Activated naive CD4-positive, alpha-beta T cell treated with Interleukin-2 at 50 U/mL for 16 hours (primary cell): ENCODE data around the gene METTL27.
"Not testable (repeated sequence)": the region's sequence is repeated elsewhere in the genome, so short reads cannot be mapped to it uniquely, and the experiment has no call there.

Experiments used
- DNase-seq: peaks from one replicate; pipeline ENCODE4 v3.0.0-alpha.2; 2020

METTL27 gene

DNA sequence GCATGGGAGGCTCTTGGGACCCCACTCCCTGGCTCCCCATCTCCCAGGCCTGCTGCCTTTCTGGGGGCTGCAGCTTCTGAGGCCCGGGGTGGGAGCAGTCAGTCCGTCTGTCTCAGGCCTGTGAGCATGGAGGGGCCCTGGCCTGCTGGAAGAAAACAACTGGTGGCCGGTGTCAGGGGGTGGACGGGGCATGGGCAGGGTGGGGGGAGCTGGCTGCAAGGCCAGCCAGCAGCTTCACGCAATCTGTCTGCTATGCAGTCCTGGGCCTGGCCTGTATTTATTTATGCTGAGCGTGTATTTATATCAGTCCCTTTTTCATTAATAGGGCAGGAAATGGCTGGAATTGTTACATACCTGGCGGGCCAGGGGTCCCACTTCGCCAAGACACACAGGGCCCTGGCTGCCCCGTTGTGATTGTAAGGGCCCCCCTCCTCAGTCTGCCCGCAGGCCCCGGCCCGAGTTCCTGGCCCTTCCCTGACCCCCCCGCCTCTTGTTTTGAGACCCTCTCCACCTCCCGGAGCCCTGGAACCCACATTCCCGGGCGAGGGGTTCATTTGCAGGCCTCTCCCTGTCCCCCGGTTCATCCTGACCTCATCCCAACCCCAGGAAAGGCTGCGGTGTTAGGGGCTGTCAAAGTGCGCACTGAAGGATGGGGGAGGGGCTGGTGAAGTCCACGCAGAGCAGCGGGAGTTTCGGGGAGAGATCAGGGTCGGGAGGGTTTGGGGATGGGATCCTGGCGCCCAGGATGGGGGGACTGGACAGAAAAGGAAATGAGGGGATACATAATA, 26.9 kb upstream of the METTL27 start:
- DNase-seq: no peak

DNA sequence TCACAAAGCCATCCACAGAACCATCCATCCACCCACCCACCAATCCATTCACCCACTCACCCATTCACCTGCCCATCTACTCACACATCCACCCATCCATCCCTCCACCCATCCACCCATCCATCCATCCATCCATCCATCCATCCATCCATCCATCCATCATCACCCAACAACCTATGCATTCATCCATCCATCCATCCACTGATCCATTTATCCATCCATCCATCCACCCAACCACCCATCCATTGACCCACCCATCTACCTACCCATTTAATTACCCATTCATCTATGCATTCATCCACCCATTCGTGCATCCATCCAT, 24.1 kb upstream of the METTL27 start:
- DNase-seq: no peak

DNA sequence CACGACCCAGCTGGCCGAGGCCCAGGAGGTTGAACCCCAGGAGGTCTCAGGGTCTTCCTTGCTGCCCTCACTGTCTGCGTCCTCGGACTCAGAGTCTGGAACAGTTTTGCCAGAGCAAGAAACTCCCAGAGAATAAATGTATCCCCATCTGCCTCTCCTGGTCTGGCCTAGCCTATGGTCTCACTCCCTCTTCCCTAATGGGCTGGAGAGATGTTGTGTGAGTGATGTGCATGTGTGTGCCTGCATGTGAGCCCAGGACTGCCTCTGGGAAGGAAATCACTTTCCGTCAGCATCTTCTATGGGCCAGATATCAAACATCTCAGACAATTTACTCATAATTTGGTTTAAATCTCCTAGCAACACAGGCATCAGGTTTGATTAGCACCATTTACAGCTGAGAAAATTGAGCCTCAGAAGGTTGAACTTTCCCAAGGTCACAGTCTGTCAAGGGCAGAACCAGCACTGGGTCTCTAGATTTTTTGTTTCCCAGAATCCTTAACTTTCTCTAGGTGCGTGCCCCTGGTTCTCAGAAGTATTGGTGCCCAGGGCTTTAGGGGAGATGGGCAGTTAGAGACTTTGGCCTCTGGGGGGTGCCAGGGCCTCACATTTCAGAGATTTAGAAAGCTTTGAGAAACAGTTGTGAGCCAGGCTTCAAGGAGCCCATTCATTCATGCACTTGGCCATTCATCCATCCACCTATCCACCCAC, 23.6 kb upstream of the METTL27 start:
- no peak for DNase-seq

DNA sequence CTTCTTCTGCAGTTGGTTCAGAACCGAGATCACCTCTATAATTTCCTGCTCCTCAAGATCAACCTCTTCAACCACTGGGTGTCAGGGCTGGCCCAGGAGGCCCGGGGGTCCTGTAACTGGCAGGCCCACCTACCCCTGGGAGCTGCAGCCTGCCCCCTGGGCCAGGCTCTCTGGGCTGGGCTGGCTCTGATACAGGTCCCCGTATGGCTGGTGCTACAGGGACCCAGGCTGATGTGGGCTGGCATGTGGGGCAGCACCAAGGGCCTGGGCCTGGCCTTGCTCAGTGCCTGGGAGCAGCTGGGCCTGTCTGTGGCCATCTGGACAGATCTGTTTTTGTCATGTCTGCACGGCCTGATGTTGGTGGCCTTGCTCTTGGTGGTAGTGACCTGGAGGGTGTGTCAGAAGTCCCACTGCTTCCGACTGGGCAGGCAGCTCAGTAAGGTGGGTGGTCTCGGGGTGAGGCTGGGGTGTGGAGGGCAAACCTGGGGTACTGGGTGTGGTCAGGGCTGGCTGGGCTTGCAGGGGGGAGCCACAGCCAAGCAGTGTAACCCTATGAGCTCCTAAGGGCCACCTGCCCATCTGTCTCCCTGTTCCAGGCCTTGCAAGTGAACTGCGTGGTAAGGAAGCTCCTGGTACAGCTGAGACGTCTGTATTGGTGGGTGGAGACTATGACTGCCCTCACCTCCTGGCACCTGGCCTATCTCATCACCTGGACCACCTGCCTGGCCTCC, 22.8 kb upstream of the METTL27 start:
- no peak for DNase-seq

DNA sequence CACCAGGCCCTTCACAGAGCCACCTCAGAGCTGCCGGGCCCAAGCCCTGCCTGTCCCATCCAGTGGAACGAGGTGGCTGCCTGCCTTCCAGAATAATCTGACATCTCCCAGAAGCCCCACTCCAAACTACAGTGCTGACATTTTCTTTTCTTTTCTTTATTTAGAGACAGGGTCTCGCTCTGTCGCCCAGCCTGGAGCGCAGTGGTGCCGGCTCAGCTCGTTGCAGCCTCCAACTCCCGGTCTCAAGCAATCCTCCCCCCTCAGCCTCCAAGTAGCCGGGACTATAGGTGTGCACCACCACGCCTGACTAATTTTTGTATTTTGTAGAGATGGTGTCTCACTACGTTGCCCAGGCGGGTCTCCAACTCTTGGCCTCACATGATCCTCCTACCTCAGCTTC, 19.0 kb upstream of the METTL27 start:
- DNase-seq: no peak

DNA sequence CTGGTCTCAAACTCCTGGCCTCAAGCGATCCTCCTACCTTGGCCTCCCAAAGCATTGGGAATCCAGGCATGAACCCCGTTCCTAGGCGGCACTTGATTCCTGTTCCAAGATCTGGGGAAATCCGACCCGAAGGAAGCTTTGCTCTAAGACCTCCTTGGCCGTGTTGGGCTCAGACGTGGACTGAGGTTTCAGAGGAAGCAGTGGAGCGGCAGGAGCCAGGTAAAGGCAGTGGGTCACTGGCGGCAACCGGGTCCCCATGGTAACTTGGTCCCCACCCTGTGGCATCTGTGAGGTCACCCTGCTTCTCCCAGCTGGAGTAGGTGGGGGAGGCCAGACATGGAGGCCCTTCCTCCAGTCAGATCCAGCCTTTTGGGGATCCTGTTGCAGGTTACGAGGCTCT, 18.5 kb upstream of the METTL27 start, which contains the start of gene TMEM270:
Gene TMEM270, plus strand, starts transcription at position 301 of the 400 bp plus-strand sequence. Its CDS starts 36 bp downstream, at position 337.
- DNase-seq: no peak

DNA sequence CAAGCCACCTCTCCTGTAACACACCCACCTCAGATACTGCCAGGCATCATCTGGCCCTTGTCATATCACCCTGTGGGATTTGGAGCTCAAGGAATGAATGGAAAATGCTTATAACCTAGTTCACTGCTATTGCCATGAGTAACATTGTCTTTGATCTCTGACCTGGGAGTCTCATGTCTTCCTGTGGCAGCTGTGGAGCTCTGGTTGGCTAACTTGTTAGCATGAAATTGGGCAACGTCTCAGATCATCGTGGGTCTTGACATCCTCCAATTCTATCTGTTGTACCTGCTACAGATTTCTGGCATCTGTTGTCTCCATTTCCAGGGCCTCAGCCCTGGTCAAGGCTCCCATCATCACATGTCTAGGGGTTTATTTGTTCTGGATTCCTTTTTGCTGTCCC, 16.5 kb upstream of the METTL27 start:
- no peak for DNase-seq

DNA sequence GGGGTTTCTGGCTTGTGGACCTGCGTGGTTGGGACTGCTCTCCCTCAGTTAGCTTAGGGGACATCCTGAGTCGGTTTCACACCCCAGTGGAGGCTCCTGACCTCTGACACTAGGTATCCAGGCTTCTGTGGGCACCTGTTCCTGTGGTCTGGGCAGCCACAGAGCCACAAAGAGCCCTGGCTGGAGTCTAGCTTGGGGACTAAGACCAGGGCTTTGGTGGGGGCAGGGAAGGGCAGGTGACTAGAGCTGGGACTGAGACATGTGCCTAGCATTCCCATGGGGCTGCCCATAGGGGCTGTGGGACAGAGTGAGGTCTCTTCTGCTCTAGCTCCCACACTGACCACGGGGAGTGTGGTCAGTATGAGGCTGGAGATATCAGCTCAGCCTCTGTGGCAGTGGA, 14.6 kb upstream of the METTL27 start:
- DNase-seq: no peak

DNA sequence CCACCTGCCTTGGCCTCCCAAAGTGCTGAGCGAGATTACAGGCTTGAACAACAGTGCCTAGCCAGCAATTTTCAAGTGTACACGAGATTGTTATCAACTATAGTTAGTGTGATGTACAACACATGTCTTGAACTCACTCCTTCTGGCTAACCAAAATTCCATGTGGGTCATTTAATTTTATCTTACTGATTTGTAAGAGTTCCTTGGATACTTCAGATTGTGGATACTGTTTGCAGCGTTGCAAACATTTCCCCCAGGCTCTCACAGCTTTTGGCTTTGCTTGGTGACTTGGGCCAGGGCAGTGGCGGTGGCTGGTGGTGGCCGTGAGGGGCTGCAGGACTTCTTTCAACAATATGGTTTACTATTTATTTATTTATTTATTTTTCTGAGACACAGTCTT, 10.2 kb upstream of the METTL27 start:
- DNase-seq: no peak

DNA sequence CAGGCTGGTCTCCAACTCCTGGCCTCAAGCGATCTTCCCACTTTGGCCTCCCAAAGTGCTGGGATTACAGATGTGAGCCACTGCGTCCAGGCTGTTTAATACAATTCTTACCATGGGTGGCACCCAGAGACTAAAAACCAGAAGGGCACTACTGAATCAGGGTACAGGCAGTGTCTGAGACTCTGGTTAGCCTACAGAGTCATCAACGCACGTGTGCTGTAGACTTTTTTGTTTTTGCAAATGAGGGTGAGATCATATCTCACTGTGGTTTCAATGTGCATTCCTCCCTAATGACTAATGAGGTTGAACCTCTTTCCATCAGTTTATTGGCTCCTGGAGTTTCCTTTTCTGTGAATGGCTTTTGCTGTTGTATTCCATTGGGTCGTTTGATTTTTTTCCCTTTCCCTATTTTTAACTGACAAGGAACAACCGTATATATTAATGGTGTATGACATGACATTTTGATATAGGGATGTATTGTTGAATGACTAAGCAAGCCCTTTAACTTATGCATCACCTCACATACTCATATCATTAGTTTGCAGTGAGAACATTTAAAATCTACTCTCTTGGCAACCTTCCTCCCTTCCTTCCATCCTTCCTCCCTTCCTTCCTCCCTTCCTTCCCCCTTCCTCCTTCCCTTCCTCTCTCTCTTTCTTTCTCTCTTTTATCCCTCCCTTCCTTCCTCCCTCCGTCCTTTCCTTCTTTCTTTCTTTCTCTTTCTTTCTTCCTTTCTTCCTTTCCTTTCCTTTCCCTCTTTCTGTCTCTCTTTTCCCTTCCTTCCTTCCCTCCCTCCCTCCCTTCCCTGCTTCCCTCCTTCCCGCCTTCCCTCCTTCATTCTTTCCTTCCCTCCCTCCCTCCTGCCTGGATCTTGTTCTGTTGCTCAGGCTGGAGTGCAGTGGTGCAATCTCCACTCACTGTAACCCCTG, 9.4 kb upstream of the METTL27 start:
- peak; percentile 24 for DNase-seq

DNA sequence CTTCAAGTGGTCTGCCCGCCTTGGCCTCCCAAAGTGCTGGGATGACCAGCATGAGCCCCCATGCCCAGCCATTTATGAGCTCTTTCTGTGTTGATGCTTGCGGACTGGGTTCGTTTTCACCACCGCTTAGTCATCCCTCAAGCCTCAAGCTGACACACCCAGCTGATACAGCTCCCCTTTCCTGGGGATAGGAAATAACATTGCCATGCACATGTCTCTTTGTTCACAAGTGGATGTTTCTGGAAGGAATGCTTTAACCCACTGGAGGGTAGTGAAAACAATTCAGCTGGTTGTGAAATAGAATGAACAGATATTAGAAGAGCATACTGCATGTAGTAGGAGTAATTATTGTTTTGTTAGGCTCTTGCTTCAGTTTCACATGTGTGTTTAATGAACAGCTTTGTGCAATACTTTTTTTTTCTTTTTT, 8.5 kb upstream of the METTL27 start:
- no peak for DNase-seq

DNA sequence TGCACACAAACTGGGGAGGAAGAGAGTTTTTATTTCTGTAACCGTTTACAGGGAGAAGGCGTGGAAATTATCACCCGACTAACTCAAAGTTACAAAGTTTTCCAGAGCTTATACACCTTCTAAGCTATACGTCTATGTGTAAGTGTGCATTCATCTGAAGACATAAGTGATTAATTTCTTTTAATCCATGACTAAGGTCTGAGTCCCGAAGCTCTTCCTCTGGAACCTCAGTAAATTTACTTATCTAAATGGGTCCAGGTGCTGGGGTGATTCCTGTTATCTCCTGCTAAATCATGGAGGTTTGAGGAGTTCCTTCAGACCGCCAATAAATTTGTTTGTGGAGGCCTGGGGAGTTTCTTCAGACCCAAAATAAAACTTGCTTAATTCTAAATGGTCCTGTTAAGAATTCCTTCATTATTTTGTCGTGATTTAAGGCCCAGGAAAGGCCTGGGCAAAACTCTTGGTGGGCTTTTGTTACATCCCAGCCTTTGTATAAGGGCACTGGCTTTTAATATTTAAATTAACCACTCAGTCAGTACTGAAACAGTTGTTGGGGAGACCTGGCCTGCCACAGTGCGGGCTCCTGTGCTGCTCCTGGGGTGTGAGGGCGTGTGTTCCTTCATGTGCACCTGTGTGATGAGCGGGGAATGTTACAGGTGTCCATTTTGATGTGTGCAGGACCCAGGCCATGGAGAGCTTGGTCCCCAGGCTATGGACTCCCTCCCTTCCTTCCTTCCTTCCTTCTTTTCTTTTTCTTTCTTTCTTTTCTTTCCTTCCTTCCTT, 5.8 kb upstream of the METTL27 start:
- no peak for DNase-seq

DNA sequence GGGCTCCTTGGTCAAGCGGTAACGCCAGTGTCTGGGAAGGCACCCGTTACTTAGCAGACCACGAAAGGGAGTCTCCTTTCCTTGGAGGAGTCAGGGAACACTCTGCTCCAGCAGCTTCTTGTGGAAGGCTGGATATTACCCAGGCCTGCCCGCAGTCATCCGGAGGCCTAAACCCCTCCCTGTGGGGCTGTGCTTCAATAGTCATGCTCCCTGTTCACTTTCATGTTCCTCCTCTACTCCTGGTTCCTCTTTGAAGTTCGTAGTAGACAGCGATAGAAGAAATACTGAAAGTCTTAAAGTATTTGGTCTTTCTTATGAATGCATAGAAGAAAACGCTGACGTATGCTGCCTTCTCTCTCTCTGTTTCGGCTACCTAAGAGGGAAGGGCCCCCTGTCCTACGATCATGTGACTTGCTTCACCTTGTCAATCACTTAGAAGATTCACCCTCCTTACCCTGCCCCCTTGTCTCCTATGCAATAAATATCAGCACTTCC, 3.4 kb upstream of the METTL27 start:
- DNase-seq: not testable (repeated sequence)

DNA sequence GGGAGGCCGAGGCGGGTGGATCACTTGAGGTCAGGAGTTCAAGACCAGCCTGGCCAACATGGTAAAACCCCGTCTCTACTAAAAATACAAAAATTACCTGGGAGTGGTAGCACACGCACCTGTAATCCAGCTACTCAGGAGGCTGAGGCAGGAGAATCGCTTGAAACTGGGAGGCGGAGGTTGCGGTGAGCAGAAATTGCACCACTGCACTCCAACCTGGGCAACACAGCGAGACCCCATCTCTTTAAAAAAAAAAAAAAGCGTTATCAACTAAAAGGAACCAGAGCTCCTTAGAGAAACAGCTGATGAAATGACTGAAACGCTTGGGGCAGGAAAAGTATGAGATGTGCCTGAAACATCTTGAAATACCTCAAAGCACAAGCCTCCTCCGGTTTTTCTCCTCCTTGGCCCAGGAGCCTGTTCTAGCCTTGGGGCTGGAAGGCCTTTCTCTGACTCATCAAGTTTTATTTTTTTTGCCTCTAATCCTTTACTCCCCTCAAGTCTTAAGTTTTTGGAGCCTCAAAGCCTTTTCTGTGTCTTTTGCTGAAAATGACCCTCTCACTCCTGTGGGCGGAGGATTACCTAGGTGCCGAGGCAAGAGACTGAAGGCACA, 2.6 kb upstream of the METTL27 start:
- no peak for DNase-seq

DNA sequence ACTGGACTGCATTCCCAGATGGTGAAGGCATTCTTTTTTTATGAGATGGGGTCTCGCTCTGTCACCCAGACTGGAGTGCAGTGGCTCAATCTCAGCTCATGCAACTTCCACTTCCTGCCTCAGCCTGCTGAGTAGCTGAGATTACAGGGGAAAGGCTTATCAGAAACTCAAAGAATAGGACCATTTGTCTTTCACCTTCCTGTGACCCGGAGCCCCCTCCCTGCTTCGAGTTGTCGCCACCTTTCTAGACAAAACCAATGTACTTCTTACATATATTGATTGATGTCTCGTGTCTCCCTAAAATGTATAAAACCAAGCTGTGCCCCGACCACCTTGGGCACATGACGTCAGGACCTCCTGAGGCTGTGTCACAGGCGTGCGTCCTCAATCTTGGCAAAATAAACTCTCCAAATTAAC, 1.8 kb upstream of the METTL27 start:
- no peak for DNase-seq

DNA sequence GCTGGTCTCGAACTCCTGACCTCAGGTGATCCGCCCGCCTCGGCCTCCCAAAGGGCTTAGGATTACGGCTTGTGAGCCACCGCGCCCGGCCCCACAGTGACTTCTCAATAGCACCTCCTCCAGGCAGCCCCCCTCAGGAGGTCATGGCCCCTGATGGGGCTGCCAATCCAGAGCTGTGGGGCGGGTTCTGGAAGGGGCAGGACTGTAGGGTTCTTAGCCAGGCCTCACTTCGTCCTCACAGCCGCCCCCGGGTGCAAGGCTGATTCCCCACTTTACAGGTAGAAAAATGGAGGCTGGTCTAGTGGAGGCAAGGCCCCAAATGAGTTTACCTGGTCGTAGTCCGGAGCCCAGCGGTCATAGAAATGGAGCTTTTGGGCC, 638 bp downstream of the METTL27 start:
- DNase-seq: no peak

DNA sequence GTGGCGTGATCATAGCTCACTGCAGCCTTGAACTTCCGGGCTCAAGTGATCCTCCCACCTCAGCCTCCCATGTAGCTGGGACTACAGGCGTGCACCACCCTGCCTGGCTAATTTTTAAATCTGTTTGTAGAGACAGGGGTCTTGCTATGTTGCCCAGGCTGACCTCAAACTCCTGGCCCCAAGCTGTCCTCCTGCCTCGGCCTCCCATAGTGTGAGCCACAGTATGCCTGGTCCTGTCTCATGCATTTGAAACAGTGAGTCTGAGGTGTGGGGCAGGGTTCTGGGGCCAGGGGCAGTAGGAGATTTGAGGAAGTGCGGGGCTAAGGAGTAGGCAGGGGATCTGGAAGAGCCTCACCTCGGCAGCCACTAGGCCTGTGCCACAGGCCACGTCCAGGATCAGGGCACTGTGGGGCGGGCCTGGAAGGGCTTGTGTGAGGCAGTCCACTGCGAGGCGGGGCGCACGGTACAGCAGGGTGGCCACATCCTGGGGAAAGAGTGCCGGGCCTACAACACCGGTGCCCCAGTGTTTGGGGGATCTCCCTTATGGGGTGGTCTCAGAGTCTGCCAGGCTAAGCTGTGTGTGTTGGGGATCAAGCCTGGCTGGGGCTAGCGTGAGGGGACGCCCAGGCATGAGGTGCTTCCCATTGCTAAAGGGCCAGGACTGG, 1.5 kb downstream of the METTL27 start:
- no peak for DNase-seq

DNA sequence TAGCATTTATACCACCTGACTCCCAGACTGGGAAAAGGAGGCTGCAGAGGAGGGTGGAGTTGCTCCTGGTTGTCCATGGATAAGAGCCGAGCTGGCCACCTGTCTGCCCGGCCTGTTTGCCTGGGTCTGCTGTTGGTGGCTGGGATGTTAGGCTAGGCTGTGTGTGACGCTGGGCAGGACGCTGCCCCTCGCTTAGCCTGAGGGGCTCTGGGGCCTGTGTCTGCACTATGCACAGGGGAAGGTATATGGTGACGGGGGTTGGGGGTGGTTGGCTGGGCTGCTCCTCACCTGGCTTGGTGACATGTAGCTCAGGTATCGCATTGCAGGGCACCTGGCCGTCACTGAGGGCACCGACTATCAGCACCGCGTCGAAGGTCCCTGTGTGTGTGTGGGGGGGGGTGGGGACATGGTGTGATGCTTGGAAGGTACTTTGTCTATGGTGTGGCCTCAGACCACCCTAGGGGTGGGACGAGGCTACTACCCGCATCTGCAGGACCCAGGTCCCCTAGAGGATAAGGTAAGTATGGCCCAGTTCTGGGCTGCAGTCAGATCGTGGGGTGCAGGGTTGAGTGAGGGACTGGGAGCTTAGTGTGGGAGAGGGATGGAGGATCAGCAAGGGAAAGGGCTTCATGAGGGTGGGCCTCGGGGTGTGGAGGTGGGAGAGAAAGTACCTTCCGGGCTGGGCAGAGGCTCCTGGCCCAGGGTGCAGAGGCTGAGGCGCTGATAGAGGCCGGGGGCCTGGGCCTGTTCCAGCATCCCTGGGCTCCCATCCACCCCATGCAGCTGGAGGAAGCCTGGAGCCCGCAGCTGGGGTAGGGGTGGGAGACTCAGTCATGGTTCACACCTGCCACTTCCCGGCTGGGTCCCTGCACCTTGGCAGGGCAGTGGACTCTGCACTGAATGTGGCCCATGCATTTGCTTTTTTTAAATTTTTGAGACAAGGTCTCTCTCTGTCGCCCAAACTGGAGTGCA, 2.3 kb downstream of the METTL27 start:
- DNase-seq: no peak

DNA sequence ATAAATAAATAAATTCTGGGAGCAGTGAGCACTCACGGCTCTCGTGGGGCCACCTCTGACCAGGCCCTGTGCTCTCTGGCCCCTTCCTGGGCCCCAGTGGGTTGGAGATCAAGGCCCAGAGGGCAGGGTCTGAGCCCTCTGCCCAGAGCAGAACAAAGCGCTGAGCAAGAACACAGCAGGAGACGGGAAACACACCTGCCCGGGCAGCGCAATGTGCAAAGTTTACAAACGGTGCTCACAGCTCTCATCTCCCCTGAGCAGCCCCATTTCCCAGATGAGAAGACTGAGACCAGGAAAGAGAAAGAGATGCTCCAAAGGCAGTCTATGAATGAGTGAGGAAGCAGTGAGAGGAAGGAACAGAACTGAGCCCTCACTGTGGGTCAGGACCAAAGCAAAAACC, 3.0 kb downstream of the METTL27 start:
- DNase-seq: no peak
